Measurements from ENCODE around the gene PTPRT.

- no peak for TF ChIP-seq CTCF (conservative IDR thresholded peaks at IDR 0.05; ENCODE audit: low read depth, low read length)
- TF ChIP-seq EZH2phosphoT487 (IDR thresholded peaks at IDR 0.05; ENCODE audit: borderline replicate concordance, low read length), result no peak
Observed at GRCh38 chr20:43190332-43190953, 737 bp upstream of the PTPRT start.

Data from PC-3 (cell line).